Prostate gland (tissue), 2 donors: Measurements from ENCODE around the gene GPR17. TPM values are rescaled to one million over a fixed set of nuclear protein-coding genes. Genes with fewer than 3 reads are reported as not detected.

Source experiments
- DNase-seq: peaks from one replicate; pipeline ENCODE4 v3.0.0-alpha.2; 2019; ENCODE audit warnings: low spot score
- H3K27ac ChIP-seq, 2 donors: fragments of 200-600 bp; sonication (generic); 2 replicates each; pipeline ENCODE4 v1.5.1; 2017 to 2019
- H3K27me3 ChIP-seq: fragments of 200-600 bp; sonication (generic); replicated peaks from 2 replicates; pipeline ENCODE4 v1.5.1; 2019; ENCODE audit not compliant: insufficient read depth
- H3K36me3 ChIP-seq, 2 donors: fragments of 200-600 bp; sonication (generic); 1 replicate in 1 of 2; 2 replicates in 1 of 2; pipeline versions ENCODE4 v1.5.1 to v1.8.1; 2017 to 2019
- H3K4me1 ChIP-seq: fragments of 200-600 bp; sonication (generic); replicated peaks from 2 replicates; pipeline ENCODE4 v1.5.1; 2019
- H3K4me3 ChIP-seq, 2 donors: fragments of 200-600 bp; sonication (generic); 2 replicates each; pipeline ENCODE4 v1.5.1; 2017 to 2019
- H3K9me3 ChIP-seq: fragments of 200-600 bp; sonication (generic); 2 replicates; pipeline ENCODE4 v1.5.1; 2017
- CTCF ChIP-seq, 4 experiments: fragments of 200-600 bp in 2 of 4; fragments of 450-650 bp in 2 of 4; sonication (generic) in 2 of 4; IDR thresholded peaks; 1 replicate in 3 of 4; 2 replicates in 1 of 4; pipeline ENCODE4 v1.5.1; 2016 to 2019; ENCODE audit warnings: antibody characterized with exemption in 4 of 4, mild to moderate bottlenecking in 2 of 4, moderate library complexity in 2 of 4
- POLR2A ChIP-seq: fragments of 450-650 bp; IDR thresholded peaks from one replicate; pipeline ENCODE4 v1.6.1; 2016; ENCODE audit warnings: antibody characterized with exemption, mild to moderate bottlenecking
- POLR2AphosphoS5 ChIP-seq: sonication (generic); formaldehyde crosslinking; IDR thresholded peaks from one replicate; pipeline ENCODE4 v1.6.1; 2017; ENCODE audit warnings: antibody characterized with exemption
- WGBS: methylation state at CpG from one replicate; pipeline ENCODE4 v1.1.5; 2018; 5-methylcytosine and 5-hydroxymethylcytosine counted together
- intact Hi-C: fragments of 100-400 bp; cut with DNase I; formaldehyde crosslinking; loops from one replicate; pipeline ENCODE4 v1.14.2; 2022
- total RNA-seq, 2 donors: library from RNA; depleted of rRNA; stranded (reverse); fragments of >200 nt; gene quantifications; one replicate each; pipeline ENCODE4 v1.1.0, GENCODE V29; 2016

GPR17 gene
- total RNA-seq, 2 donors from 2014 or later = not detected

DNA sequence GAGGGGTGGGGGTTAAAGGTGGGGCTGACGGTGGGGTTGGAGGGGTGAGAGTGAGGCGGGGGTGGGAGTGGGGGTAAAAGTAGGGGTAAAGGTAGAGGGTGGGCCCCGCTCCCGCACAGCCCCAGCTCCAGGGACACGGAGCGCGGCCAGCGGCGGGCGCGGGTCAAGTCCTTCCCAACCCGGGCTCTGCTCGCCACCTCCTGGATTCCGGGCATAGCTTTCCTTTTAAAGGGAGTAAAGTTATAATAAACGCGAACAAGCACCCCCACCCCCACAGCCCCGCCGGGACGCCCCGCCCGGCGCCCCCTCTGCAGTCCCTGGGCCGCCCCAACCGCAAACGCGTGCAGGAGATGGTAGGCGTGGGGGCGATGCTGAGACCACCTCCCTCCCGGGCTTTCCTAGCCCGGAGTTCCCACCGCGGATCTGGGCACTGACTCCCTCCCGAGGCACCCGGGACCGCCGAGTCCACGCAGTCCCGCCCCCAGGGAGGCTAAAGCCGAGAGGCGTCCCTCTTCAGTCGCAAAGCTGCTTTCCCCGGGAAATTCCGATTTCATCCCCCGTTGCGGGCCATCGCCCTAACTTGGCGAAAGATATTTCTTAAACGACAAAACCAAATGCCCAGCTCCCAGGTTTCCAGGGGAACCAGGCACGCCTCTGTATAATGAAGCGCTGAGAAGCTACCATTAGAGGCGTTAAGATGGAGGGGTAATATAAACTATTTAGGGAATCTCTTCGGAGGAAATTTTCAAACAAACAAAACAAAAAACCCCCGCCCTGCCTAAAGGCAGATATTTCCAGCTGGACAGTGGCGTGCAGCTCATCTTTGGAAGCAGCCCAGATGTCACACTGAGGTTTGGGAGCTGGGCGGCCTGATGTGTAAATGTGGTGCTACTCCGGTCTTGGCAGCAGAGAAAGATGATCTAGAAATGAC, 29.6 kb downstream of the GPR17 start, which contains the start of gene LIMS2:
LIMS2 (minus strand) TSS at position 200 of the 931 bp plus-strand sequence. CDS start 506 bp downstream, outside the sequence.
- Histone ChIP-seq H3K27ac (peak within 1 kb of the TSS; percentile 75 to 76), H3K4me3 (peak within 1 kb of the TSS; percentile 56), H3K27me3 (no peaks in the 10 kb centered on the region), H3K36me3 (no peaks in the 10 kb centered on the region), H3K9me3 (no peaks in the 10 kb centered on the region), H3K4me1 (no peaks in the 10 kb centered on the region)
- WGBS = 3% methylated on average over 56 of the region's 56 CpGs
- TF ChIP-seq POLR2A (no peak), POLR2AphosphoS5 (no peak), CTCF (IDR thresholded peaks at IDR 0.05) (no peak)
- intact Hi-C loops = loop anchor here (10.0 kb wide), 2 partner anchors 151 to 271 kb away; partner anchors contain the start of gene IWS1
- DNase-seq = no peak

GRCh38 chr2:127676906-127677305, 31.0 kb downstream of the GPR17 start:
- Histone ChIP-seq H3K9me3 (no peaks in the 10 kb centered on the region), H3K27me3 (no peaks in the 10 kb centered on the region), H3K36me3 (no peaks in the 10 kb centered on the region), H3K4me1 (no peaks in the 10 kb centered on the region), H3K27ac (no peak overlapping the region), H3K4me3 (no peak overlapping the region)
- WGBS = 76% methylated on average over 2 of the region's 2 CpGs
- no peak for DNase-seq
- intact Hi-C loops = loop anchor here (10.0 kb wide), 2 partner anchors 152 to 272 kb away; partner anchors contain the start of gene IWS1
- TF ChIP-seq POLR2AphosphoS5 (no peak), CTCF (IDR thresholded peaks at IDR 0.05) (no peak), POLR2A (no peak)

DNA sequence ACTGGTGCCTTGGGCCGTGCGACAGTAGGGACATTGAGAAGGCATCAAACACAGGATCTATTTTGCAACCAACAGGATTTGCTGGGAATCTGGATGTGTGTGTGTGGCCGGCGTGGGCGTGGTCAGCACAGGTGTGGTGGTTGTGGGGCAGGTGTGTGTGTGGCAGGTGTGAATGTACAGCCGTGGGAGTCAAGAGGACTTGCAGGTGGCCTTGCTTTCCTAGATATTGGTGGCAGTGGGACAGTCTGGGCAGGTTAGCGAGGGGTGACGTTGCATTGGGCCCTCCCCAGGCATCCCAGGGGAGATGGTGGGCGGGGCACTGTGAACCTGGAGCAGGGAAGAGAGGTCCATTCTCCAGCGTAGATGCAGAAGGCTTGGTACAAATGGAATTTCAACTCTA, 32.6 kb downstream of the GPR17 start:
- no peak for TF ChIP-seq CTCF (IDR thresholded peaks at IDR 0.05)
- no peak for TF ChIP-seq POLR2A
- no peak for TF ChIP-seq POLR2AphosphoS5
- intact Hi-C loops = loop anchor here (10.0 kb wide), 2 partner anchors 154 to 274 kb away; partner anchors contain the start of gene IWS1
- Histone ChIP-seq H3K36me3 (no peaks in the 10 kb centered on the region), H3K27me3 (no peaks in the 10 kb centered on the region), H3K4me1 (no peaks in the 10 kb centered on the region), H3K27ac (no peak overlapping the region), H3K4me3 (no peak overlapping the region), H3K9me3 (no peaks in the 10 kb centered on the region)
- WGBS = 87% methylated on average over 10 of the region's 10 CpGs
- no peak for DNase-seq

DNA sequence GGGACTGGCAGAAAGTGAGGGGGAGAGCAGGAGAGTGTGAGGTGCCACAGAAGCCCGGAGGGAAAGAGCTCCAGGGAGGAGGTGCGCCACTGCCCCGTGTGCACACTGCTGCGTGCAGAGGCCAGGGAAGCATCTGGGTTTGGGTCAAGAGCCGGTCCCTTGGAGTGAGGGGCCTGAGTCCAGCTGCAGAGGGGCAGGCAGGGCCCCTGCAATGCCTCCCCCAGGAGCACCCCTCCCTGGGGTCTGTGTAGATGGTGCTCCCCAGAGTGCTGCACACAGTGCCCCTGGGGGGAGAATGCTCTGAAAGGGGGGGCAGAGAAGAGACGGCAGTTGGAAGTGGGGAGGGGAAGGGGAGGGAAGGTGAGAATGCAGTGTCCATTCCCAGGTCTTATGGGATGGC, 33.0 kb downstream of the GPR17 start:
- no peak for TF ChIP-seq POLR2AphosphoS5
- no peak for TF ChIP-seq CTCF (IDR thresholded peaks at IDR 0.05)
- no peaks in the 10 kb centered on the region for H3K27me3 ChIP-seq
- no peak for DNase-seq
- no peaks in the 10 kb centered on the region for H3K9me3 ChIP-seq
- intact Hi-C loops = loop anchor here (10.0 kb wide), 2 partner anchors 154 to 274 kb away; partner anchors contain the start of gene IWS1
- WGBS = 94% methylated on average over 6 of the region's 6 CpGs
- H3K36me3 ChIP-seq = no peaks in the 10 kb centered on the region
- H3K27ac ChIP-seq = no peak overlapping the region
- no peak overlapping the region for H3K4me3 ChIP-seq
- H3K4me1 ChIP-seq = no peaks in the 10 kb centered on the region
